ENCODE results near the gene SCART1.
"Not testable (repeated sequence)": the region's sequence is repeated elsewhere in the genome, so short reads cannot be mapped to it uniquely, and the experiment has no call there.

Gene SCART1

DNA sequence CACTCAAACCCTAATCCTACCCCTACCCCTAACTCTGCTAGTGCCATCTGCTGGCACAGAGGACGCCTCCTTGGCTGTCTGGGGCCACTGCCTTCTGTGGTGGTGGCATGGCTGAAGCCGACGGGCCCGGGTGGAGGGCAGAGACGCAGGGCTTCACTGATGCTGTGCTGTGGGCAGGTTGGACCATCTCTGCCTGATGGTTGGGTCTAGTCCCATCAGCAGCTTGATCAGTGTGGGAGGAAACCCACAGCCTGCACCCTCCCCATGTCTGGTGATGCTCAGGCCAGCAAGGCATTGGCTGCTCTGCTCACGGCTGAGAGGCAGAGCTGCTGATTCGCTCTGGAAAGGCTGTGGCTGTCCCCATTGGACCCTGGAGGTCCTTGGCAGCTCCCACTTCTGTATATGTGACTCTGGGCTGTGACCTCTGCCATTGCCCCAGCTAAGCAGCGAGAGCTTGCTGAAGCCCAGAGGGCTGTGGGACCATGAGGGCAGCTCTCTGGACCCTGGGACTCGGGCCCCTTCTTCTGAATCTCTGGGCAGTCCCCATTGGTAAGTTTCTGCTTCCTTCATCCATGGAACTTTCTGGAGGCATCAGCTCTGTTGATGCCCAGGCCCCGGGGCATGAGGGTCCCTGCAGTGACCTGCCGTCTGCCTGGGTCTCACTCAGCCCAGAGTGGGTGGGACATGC lies at the start of gene SCART1:
Gene SCART1, plus strand, starts transcription at position 430 of the 688 bp plus-strand sequence. Its CDS starts 53 bp downstream, at position 483.
- no peak for DNase-seq

DNA sequence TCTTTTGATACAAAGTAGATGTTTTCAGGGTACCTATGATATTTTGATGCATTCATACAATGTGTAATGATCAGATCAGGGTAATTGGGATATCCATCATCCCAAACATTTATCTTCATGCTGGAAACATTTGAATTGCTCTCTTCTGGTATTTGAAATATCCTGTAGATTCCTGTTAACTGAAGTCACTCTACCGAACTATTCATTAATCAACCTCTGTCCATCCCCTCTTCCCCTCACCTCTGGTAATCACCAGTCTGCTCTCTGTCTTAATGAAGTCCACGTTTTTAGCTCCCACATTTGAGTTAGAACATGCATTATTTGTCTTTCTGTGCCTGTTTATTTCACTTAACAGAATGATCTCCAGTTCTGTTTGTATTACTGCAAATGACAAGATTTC lies 48.5 kb upstream of the SCART1 start:
- no peak for DNase-seq

DNA sequence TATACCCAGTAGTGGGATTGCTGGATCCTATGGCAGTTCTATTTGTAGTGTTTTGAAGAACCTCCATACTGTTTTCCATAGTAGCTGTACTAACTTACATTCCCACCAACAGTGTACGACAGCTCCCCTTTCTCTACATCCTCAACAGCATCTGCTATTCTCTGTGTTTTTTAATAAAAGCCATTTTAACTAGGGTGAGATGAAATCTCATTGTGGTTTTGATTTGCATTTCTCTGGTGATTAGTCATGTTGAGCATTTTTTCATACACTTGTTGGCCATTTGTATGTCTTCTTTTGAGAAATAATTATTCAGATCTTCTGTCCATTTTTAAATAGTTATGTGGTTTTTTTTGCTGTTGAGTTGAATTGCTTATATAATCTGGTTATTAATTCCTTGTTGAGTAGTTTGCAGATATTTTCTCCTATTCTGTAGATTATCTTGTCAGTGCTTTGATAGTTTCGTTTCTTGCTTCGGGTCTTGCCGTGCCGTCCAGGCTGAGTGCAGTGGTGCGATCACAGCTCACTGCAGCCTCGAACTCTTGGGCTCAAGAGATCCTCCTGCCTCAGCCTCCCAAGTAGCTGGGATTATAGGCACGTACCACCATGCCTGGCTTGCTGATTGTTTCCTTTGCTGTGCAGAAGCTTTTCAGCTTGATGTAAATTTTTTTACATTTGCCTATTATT lies 47.8 kb upstream of the SCART1 start:
- no peak for DNase-seq

DNA sequence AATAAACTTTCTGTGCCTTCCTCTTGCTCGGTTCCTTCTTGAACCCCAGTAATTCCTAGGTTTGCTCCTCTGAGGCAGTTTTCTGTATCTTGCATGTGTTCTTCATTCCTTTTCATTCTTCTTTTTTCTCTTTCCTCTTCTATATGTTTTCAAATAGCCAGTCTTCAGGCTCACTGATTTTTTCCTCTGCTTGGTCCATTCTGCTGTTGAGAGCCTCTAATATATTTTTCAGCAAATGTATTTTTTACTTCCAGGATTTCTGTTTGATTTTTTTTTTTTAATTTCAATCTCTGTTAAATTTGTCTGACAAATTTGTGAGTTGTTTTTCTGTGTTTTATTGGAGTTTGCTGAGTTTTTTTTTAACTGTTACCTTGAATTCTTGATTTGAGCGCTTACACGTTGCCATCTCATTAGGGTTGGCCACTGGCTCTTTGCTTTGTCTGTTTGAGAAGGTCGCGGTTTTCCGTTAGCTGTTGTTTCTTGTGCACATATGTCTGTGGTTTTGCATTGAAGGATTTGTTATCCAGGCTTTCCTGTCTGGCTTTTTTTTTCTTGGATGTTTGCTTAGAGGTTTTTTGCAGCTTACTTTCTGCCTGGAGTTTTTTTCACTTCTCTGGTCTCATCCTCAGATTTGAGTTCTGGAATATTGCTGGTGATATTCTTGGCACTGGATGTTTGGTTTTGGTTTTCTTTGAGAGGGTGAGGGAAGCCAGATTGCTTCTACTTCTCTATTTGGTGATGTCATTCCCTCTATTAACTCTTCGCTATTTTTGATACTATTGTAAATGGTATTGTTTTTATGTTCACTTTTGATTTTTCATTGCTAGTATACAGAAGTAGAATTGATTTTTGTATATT lies 42.0 kb upstream of the SCART1 start:
- no peak for DNase-seq

DNA sequence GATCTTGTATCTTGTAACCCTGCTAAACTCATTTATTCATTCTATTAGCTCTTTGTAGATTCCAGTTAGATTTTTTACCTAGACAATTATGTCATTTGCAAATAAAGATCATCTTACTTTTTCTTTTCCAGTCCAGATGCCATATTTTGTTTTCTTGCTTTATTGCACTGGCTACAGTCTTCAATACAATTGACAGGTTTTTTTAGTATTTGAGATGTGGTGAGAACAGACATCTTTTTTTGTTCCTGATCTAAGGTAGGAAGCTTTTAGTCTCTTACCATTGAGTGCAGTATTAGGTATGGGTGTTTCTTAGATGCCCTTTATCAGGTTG lies 41.4 kb upstream of the SCART1 start:
- DNase-seq, result no peak

DNA sequence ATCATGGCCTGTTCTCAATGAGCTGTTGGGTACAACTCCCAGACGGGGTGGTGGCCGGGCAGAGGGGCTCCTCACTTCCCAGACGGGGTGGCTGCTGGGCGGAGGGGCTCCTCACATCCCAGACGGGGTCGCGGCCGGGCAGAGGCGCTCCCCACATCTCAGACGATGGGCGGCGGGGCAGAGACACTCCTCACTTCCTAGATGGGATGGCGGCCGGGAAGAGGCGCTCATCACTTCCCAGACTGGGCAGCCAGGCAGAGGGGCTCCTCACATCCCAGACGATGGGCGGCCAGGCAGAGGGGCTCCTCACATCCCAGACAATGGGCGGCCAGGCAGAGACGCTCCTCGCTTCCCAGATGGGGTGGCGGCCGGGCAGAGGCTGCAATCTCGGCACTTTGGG lies 39.3 kb upstream of the SCART1 start:
- DNase-seq, result not testable (repeated sequence)

DNA sequence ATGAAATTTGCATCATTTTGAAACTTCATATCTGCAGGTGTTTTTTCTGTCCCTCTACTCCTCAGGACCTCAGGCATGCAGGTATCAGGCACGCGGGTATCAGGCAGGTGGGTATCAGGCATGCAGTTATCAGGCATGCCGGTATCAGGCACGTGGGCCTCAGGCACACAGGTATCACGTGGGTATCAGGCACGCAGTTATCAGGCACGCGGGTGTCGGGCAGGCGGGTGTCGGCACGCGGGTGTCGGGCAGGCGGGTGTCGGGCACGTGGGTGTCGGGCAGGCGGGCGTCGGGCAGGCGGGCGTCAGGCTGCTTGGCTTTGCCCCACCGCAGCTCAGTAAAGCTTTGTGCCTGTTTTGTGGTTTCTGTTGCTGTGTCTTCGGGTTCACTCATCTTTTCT lies 38.0 kb upstream of the SCART1 start:
- no peak for DNase-seq

DNA sequence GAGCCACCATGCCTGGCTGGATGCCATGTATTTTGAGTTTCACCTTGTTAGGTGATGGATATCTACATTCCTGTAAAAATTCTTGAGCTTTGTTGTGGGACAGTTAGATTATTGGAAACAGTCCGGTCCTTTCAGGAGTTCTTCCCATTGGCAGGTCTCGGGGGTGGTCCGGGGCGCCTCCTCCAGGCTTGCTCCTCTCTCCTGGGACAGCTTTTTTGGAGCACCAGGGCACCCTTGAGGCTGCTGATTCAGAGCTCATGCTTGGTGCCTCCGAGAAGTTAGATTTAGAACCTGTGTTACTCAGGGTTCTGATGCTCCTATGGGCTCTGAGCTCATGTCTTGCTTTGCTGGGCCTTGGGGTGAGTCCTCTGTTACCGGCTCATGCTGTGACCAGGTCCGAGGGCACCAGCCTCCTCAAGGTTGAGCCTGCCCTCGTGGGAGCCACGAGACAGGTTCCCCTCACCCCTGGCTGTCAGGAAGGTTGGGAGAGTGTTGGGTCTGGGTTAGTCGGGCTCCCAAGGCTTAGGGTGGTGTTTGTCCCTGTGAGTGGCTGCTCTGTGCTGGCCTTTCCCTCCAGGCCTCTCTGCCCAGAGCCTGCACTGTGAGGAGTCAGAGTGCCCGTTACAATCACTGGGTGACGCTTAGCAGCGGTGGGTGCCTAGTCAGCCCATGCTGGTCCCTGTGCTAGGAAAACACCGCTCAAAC lies 35.3 kb upstream of the SCART1 start:
- no peak for DNase-seq

DNA sequence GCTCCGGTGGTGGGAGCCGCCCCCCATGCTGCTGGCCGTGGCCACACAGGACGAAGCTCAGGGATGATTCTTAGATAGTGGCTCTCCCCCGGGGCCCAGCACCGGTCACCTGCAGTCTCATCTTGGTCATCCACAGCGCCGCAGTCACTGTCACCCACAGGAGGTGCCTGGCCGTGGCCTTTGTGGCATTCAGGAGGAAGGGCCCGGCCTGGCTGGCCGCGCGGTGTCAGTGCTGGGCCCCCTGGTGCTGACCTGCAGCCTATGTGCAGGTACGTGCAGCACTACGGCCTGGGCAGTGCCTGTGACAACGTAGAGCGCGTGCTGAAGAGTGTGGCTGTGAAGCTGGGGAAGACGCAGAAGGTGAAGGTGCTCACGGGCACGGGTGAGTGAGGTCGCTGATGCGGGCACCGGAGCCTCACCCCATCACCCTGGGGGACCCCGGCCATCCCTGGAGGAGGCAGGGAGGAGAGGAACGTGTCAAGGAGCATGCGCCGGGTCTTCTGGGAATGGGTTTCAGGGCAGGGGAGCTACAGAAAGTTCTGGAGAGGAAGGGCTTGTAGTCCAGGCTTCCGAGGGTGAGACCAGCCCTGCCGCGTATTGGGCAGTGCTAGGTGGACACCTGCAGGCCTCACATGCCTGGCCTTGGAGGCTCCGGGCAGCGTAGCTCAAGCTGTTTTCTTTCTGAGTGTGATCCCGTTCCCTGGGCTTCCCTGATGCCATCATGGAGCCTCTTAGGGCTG lies 34.4 kb upstream of the SCART1 start:
- no peak for DNase-seq

DNA sequence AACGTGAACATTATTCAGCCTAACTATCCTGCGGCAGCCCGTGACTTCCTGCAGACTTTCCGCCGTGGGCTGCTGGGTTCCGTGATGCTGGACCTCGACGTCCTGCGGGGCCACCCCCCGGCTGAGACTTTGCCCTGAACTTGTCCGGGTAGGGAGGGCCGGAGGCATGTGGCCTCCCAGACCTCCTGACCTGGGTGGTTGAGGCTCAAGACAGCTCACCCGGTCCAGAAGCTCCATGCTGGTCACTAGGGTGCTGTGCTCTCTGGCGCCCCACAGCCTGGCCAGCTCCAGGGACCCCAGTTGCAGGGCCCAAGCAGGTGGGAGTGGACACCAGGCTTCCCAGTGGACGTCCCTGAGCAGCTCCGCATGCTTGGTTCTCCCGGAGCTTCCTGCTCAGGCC lies 33.7 kb upstream of the SCART1 start:
- DNase-seq, result no peak

DNA sequence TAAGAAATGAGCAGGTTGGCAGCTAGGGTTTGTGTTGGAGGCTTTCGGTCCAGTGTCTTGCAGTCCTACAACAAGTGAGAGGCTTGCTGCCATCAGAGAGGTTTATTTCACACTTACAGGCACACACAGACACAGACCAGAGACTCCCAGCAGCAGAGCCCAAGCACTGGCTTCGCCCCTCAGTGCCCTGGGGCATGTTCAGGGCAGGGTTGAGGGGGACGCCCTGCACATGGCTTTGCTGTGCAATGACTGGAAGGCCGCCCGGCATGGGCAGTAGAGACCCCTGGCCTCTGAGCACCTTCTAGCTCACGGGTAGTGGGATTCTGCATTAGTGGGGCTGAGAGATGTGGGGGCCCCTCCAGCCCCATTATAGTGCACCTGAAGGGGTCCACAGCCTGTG lies 33.2 kb upstream of the SCART1 start:
- no peak for DNase-seq

DNA sequence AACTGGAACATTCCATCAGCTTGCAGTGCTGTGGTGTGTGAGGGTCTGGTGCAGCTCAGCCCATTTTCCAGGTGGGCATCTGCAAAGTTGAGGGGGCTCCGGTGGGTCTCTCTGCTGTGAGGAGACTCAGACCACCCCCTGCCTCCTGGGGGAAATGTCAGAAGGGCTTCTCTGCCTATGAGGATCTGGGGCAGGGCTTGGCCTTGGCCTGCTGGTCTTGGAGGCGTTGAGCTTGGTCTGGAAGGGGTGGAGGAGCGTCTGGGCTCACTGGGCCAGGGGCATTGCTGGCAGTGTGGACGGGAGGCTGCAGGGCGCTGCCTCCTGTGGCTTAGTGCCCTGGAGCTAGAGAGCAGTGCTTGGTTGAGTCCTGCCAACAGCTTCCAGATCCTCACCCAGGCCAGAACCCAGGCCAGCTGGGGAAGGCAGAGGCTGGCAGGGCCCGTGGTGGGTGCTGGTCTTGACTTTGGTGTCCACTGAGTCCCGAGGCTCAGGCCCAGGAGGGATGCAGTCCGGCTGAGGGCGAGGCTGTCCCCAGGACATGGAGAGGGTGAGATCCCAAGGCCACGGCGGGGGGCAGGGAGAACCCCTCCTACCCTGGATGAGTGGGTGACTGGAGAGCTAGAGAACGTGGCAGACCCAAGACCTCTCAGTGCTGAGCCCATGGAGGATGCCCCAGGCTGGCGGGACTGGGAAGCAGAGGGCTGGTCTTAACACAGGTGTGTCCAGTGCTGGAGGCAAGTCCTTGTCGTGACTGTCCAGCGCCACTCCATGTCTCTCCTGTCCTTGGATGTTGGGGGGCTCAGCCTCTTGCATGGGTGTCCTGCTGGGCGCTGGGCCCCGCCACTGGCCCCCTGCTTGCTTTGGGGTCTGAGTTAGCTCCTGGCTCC lies 32.2 kb upstream of the SCART1 start:
- no peak for DNase-seq

DNA sequence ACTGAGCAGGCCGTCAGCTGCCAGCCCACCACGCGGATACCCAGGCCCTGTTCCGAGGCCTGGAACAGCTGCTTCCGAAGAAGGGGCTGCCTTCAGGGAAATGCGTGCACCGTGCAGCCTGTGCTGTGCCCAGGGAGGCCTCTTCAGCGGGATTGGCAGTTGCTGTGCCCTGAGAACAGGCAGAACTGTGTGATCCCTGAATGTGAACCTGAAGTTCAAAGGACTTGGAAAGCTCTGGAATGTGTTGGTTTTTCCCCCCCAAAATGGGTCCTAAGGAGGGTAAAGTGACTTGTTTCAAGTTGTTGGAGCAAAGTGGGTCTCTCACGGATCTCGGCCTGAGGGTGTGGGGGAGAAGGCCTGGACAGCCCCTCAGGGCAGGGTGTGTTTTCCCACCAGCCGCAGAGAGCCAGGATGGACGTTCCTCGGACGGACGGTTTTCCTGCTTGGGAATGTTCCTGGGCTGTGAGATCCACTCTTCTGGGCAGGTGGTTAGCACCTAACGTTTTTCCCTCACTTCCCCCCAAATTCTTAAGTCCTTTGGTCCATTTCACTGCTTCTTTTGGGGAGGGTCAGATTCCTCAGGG lies 31.4 kb upstream of the SCART1 start:
- no peak for DNase-seq

DNA sequence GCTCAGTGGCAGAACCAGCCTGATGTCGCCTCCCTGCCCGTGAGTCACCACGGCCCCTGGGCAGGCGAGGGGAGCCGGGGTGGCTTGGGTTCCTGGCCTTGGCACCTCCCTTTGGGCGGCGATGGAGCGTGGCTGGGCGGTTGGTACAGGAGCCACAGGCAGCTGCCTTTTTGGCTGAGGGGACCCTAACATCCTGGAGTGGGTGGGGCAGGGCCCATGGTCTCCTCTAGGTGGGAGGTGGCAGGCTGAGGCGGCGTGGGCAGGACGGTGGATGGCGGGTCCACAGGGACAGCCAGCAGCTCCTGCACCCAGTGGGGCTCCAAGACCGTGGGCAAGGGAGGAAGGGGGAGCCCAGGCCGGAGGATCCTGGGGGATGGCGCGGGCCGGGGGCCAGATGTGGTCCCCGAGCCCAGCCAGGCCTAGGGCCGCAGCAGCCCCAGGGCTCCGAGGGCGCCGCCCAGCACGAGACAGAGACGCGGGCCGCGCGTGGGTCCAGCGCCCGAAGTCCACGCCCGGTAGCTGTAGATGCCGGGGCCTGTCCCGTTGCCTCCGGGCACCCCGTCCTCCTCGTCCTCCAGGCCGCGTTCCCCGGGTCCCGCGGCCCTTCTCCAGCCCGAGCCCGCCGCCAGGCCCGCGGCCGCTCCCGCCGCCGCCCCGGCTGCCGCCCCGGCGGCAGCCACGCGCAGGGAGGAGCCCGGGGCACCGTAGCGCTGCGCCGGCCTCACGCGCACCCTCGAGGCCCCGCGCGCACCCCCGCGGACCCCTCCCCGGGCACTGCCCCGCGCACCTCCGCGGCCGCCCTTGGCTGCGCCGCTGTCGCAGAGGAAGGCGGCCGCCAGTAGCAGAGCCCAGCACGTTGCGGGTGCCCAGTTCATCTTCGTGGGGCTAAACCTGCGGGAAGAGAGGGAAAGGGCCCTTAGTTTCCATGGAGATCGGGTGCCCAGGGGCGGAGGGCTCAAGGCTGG lies 30.7 kb upstream of the SCART1 start:
- DNase-seq, result no peak

DNA sequence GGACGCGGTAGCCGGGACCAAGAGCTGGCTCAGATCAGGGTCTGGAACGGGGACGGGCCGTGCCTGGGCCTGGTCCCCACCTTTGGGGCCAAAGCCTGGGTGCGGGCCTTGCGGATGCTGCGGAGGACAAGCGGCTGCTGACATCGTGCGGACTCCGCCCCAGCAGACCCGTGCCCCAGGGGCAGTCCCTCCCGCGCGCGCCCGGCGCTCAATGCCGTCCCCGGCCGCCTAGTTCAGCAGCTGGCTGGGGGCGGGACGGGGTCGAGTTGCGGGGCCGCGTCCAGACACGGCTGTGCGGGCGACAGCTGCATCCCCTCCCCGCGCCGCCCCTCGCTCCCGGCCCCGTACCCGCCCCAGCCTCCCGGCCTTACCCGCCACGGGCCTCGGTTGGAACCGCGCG lies 29.6 kb upstream of the SCART1 start:
- not testable (repeated sequence) for DNase-seq

DNA sequence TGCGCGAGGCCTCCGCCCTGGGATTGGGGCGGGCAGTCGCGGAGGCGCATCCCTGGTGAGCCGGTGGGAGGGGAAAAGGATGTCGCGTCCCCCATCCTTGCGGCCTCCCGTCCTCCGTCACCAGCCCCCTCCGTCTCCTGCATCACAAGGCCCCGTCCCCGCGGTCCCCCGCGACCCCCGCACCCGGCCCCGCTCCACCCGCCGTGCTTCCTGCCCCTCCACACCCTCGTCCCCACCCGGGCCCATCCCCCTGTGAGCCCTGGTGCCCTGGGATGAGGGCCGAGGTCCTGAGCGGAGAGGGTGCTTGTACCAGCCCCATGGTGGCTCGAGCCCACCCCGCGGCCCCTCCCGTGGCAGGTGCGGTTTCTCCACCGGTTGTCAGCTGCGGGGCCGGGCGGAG lies 29.1 kb upstream of the SCART1 start, which contains the start of gene SPRN:
Gene SPRN, minus strand, starts transcription at position 25 of the 400 bp plus-strand sequence. CDS start 944 bp downstream, outside the sequence.
- not testable (repeated sequence) for DNase-seq

DNA sequence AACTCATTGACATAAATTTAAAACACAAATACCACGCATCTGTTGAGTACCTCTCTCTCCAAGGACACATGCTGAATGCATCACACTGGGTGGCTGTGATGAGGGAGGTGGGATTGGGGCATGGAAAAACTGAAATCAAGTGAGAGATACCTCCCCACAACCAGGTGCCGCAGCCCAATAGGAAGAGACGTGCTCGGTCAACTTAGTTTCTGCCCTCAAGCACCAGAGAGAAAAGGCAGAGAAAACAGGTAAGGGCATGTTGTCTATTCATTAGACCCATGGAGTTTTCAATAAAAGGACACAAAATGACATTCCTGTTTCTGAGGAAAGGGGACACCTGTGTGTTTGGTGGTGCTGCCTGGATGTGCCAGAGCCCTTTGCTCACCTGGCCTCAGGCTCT lies 24.2 kb upstream of the SCART1 start:
- DNase-seq, result not testable (repeated sequence)

DNA sequence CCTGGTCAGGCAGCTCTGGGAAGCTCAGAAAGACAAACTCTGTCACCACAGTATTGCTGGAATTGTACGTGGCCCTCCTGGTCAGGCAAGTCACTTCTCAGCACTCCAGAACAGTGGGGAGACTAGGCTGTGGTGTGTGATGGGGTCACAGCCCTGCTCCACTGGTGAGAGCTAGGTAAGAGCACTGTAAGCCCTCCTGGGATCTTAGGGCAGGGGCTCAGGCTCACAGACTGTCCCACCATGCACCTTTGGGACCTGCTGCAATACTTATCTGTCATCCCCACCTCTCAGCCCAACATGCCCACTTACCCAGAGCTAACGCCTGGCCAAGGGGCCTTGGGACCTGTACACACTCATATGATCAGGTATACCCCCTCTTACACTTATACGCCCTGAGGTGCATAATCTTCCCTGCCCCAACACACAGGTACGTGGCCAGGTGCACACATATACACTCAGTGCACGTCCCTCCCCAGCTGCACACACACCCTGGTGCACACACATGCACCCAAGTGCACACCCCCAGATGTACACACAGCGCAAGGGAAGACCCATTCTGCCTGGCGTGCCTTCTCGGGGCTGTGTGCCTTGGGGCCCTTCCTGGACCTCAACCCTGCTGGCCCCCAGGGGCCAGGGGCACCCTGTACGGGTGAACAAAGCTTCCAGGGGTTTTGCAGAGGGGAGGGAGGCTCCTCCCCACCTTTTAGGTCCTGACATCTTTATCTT lies 21.7 kb upstream of the SCART1 start:
- not testable (repeated sequence) for DNase-seq

DNA sequence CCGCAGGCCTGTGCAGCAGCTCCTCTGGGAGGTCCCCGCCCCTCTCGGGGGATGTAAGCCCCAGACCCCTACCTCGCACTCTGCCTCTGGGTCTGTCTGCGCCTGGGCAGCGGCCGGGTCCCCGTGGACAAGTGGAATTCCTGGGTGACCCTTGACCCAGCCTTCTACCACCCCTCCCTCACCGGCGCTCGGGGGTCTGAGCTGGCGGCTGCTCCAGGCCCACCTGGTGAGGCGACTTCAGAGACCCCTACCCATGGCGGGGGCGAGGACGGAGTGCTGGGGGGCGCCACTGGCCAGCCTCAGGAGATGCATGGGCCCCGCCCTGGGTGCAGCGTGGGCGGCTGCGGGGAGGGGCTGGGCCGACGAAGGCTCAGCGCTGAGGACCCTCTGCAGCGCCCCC lies 21.0 kb upstream of the SCART1 start:
- DNase-seq, result not testable (repeated sequence)

Data from activated CD4-positive, CD25-positive, alpha-beta regulatory T cell treated with anti-CD3 and anti-CD28 coated beads, Interleukin-2, amount 50 U/mL, for 72 hours (primary cell).